GM21619 (cell line): Measurements from ENCODE around the gene PYY.
"Not testable (repeated sequence)": the region's sequence is repeated elsewhere in the genome, so short reads cannot be mapped to it uniquely, and the experiment has no call there.

Experiments
- ATAC-seq: cut with Tn5 transposase; IDR thresholded peaks from one replicate; pipeline ENCODE4 v1.9.1; 2021; ENCODE audit not compliant: unreplicated experiment

PYY gene

DNA sequence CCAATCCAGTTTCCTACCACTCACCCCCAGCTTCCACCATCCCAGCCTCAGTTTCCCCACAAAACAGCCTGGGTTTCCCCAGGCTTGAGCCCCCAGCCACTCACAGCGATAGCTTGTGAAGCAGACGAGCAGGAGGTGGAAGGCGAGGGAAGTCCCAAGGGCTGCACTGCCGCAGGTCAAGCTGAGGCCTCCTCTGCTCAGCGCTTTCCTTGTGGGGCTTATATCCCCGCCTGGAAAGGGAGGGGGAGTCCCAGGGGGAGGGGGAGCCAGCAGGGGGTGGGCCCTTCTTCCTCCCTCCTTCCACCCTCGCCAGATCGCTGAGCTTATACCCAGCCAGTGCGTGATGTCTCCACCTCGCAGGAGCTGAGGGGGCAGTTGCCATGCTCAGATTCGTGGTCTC, at the start of gene PYY:
PYY (minus strand) TSS at position 195 of the 400 bp plus-strand sequence. CDS start 457 bp downstream, outside the sequence.
- no peak for ATAC-seq

DNA sequence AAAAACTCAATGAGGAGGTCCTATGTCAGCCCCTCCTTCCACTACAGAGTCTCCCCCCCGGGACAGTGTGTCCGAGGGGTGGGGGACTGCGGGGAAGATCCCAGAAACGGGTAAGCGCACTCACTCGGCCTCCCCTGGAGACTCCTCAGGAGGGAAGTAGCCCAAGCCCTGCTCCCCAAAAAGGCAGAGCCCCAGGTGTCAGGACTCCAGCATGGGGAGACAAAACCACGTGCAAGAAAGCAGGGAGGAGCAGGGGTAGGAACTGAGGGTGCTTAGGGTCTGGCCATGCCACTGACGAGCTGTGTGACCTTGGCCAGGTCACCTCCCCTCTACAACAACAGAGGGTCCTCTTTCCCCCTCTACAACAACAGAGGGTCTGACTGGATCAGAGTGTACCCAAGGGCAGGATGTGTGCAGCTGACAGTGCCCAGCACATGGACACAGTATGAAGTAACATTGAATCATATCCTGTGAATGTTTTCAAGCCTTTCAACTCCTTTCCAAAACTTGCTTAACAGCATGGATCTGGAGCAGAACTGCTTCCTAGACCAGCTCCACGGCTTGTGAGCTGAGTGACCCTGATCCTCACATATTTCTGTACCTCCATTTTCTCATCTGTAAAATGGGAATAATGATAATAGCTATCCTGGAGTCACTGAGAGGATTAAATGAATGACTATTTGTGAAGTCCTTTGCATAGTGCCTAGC, 48.6 kb upstream of the PYY start:
- ATAC-seq, result no peak

DNA sequence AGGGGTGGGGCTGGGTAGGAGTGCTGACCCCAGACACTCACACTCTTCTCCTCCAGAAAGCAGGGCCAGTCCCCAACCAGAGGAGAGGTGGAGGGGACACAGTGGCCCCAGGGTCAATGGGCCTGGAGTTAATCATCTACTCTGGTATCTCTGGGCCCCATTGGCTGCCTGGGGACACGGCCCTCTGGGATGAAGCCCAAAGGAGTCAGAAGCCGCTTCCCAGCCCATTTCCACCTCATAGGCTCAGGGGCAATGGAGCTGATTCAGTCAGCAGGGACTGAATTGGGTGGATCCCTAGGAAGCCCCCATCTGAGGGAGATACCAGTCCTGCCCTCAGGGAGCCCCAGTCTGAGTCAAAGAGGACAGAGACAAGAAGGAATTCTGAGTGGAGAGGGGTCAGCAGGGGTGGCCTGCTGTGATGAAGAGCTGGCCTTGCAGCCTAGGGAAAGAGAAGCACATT, 47.8 kb upstream of the PYY start:
- no peak for ATAC-seq

DNA sequence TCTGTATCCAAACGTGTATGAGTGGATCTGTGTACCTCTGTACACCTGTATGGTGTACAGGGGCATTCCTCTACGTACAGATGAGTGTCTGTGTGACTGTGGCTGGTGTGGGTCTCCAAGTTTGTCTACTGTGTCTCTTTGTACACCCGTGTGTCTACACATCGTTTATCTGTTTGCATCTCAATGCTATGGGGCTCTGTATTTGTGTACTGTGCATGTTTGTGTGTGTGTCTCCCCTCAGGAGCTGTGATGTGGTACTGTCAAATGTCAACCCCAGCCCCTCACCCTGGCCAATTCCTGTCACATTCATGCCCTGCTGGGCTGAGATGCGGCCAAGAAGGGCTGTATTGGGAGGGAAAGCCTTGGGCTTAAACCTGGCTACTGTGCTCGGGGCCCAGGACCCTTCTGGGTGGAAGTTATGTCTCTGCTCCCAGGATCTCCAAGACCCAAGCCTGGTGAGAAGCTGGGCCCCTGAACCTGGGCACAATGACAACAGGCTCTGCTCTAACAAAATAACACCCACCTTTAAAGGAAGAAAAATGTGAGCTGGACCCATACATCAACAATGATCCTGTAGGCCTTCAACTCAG, 47.2 kb upstream of the PYY start:
- no peak for ATAC-seq

DNA sequence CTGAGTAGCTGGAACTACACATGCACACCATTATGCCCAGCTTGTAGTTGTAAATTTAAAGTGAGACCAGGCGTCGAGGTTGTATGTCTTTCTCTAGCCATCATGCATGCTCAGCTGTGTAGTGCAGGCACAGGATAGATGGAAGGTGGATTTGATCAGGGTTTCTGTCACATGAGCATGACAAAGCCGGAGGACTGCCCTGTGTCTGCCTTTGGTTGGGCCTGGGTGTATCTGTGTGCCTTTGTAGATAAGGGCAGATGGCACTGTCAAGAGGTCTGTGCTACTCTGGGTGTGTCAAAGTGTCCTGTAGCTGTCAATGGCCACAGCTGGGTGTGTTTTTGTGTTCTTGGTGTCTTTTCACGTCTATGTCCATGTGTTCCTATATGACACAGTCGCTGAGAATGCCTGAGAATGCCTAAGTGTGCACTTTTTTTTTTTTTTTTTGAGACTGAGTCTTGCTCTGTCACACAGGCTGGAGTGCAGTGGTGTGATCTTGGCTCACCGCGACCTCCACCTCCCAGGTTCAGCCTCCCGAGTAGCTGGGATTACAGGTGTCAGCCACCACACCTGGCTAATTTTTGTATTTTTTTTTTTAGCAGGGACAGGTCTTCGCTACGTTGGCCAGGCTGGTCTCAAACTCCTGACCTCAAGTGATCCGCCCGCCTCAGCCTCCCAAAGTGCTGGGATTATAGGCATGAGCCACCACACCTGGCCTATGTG, 46.6 kb upstream of the PYY start:
- ATAC-seq, result no peak

DNA sequence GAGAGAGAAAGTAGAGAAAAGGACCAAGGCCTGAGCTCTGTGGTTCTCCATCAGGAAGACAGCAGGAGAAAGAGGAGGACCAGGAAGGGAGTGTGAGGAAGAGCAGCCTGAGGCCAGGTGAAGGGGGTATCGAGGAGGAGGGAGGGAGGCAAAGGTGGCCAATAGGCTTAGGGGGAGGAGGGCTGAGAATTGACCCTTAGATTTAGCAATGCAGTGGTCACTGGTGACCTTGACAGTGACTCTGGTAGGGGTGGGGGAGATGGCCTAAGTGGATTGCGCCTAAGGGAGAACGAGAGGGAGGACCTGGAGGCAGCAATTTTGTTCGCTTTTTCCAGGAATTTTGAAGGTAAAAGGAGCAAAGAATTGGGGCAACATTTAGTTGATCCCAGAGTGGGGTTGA, 45.3 kb upstream of the PYY start:
- no peak for ATAC-seq

DNA sequence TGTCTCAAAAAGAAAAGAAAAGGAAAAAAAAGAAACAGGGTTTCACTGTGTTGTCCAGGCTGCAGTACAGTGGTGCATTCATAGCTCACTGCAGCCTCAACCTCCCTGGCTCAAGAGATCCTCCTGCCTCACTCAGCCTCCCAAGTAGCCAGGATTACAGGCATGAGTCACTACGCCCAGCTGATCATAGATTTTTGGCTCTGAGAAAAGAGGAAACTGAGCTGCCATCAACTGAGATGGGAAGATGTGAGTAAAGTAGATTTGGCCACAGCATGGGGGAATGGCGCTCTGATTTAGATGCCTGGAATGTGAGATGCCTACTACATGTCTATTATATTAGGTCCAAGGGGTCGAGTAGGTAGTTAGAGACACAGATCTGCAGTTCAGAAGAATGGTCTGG, 44.8 kb upstream of the PYY start:
- ATAC-seq, result no peak

DNA sequence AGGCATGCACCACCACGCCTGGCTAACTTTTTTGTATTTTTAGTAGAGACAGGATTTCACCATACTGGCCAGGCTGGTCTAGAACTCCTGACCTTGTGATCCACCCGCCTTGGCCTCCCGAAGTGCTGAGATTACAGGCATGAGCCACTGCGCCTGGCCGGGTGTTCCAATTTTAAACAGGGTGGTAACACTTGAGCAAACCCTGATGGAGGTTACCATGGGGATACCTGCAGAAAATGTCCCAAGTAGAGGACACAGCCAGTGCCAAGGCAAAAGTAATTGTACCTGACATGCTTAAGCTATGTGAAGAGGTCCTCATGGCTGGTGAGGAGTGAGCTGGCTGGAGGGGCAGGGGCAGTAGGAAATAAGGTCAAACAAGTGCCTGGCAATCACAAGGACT, 43.4 kb upstream of the PYY start:
- not testable (repeated sequence) for ATAC-seq

DNA sequence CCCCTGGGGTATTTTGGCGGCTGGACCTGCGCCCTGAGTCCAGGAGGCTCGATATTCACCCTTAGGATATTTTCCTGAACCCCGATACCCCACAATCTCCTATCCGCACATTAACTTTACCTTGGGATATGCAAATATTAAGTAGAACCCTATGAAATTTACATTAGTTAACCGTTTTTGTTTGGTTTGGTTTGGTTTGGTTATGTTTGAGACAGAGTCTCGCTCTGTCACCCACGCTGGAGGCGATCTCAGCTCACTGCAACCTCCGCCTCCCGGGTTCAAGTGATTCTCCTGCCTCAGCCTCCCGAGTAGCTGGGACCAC, 41.4 kb upstream of the PYY start:
- no peak for ATAC-seq

DNA sequence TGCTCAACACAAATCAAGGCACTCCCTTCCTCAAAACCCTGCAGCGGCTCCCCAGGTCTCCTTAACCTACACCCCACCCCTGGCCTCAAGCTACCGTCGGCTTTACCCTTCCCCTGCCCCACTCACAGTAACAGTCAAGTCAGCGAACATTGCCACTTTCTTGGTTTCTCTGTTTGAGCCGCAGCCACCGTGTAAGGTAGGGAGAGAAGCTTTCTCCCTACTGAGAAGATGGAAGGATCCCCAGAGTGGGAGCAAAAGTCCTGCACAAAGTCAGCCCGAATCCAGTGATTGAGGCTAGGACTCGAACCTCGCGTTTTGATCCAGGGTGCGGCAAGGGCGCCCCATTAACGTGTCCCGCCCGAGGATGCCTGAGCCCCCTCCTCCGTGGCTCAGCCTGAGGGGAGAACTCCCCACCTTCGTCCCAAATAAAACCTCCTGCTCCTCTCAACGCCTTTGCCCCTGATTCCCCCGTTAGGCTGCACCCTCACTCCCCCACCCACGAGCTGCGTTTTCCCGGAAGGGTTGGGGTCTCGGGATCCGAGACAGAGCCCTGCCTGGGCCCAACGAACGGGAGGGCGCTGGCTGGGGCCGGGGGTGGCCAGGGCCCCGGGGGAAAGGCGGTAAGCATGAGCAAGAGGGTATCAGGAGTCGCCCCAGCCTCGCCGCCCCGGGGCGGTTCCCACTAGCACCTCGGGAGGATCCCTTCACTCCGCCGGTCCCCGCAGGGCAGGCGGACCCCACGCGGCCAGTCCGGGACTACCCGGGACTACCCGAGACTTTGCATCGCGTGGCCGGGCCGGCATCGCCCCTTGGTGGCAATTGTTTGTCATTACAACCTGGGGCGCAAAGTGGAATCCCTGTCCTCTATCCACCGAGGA, 40.8 kb upstream of the PYY start:
- ATAC-seq, result no peak

DNA sequence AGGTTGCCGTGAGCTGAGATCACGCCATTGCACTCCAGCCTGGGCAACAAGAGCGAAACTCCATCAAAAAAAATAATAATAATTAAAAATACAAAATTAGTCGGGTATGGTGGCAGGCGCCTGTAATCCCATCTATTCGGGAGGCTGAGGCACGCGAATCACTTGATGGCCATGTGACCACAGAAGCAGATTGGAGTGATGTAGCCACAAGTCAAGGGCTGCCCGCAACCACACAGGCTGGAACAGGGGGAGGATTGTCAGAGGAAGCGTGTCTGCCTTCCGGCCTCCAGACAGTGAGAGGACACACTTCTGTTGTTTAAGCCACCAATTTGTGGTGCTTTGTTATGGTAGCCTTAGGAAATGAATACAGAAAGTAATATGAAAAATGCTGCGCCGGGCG, 38.9 kb upstream of the PYY start:
- no peak for ATAC-seq

DNA sequence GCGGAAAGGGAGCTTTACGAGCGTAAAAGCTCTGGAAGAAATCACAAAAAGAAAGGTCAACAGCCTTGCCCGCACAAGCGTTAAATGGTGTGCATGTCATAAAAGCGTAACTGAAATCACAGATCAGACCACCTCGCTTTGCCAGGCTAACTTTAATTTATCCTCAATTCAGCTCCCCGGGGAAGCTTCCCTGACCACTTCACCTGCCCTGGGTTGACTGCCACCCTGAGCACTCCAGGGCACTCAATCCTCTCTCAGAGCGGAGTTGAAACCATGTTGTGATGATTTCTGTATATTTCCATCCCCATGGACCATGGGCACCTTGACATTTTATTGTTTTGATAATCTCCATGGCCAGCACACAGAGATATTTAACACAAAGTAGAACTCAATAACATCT, 34.6 kb upstream of the PYY start:
- no peak for ATAC-seq

DNA sequence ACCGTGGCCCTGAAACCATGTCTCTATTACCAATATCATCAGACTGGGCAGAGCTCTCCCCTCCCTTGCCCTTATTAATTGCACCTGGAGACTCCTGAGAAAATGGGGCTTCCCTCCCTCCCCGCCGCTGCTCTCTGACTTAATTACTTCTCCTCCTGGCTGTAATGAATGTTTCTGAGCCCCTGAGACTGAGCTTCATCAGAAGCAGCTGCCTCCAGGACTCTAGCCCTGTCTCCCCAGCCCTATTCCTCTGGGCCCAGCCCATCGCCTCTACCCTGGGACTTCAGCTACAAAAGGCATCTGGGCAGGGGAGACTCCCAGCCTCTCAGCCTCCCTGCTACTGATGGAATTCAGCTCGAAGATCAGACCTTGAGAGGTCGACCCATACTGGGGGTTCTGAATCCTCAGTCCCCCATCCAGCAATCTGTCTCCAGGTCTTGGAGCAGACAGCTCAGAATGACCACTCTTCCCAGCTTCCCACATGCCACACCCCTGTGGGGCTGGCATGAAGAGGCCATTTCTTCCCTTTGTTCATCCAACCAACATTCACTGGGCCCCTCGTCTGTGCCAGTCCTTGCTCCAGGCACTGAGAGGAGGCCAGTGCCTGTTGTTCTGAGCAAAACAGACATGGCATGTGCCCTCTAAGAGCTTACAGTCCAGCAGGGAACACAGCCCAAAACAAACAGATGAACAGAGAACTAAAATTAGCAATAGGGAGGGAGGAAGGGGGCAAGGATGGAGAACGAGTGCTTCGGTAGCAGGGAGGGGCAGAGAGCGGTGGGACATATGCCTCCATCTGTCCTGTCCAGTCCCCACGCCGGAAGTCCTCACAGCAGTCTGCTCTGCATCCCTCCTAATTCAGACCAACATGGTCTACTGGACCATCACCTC, 33.6 kb upstream of the PYY start:
- no peak for ATAC-seq

DNA sequence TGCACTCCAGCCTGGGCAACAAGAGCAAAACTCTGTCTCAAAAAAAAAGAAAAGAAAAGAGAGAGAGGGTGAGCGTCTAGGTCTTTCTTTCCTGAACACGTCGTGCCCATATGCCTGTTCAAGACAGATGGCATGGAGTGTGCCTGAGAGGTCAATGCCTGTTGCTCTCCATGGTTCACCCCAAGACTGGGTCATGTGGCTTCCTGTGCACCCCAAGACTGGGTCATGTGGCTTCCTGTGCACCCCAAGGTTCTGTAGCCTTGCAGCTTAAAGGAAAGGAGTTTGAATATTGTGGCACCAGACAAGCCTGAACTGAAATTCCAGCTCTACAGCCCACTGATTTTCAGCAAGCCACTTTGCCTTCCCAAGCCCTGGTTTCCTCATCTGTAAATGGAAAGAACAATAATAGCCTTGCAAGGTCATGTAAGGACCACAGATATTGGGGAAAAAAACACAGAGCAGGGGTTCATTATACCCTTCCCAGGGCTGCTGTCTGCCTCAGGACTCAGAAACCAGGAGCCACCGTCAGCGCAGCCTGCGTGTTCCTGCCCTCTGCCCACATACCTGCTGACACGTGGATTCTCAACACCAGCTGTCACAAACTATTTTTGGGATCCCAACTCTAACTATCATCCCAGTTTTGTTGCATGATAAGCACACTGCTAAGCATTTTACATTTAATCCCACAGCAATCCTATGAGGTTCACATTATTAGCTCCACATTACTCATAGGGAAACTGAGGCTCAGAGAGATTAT, 32.7 kb upstream of the PYY start:
- no peak for ATAC-seq

DNA sequence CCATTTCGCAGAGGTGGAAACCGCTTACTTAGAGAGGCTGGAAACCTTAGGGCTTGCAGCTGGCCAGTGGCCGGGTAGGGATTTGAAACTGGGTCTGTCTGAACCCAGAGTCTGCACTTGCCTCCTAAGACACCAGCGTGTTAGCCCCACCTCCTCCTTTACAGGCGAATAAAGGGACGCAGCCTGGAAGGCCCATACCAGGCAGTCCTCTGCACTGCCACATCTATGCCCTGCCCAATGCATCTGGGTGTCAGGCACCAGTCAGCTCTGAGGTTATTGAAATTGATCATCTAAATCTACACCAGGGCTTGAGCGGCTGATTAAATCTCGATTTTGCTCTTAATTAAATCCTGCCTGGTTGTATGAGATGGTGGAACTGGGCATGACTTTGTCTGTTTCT, 30.8 kb upstream of the PYY start:
- no peak for ATAC-seq

DNA sequence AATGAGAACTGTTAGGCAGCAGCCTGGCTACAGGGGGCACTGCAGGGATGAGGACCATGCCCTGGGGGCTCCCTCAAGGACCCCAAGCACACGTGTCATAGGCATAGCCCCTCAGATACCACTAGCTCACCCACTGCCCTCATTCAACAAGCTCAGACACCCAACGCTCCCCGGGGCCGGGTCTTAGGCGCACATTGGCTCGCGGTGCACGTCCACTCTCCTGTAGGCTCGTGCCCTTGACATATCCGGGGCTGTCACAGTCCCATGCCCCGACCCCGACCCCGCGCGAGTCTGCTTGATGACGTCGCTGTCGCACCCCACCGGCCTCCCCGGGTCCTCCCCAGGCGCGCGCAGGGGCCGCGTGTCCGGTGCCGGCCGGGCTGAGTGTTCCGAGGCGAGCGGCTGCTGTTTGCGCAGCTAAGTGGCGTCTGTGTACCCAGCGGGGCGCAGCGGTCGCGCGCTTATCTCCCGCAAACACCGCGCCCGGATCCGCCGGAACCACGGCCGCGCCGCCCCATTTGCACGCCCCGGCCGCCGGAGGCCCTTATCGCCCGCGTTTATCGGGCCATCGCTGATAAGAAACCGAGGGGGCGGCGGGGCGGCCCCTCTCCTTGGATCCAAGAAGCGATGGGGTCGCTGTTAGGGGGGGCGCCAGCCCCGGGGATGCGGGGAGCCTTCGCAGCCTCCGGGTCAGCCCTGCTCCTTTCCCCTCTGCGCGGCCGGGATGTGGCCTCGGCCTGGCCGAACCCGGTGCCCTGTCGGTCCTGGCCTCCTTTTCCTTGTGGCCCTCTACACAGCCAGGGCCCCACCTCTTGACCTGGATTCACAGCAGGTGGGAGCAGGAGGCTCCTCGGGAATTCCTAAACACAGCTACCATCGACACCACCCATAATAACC, 30.0 kb upstream of the PYY start:
- ATAC-seq, result no peak

DNA sequence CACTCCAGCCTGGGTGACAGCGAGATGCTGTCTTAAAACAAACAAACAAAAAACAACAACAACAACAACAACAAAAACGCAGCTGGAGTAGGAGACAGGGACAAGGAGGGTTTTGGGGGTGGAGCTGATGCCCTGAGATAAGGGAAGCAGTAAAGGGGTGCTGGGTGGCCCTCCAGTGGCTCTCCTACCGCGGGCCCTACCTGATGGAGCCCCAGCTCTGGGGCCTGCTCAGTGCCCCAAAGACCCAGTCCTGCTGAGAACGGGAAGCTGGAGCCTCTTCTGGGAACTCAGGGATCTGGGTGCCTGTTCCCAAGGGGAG, 29.4 kb upstream of the PYY start:
- no peak for ATAC-seq

DNA sequence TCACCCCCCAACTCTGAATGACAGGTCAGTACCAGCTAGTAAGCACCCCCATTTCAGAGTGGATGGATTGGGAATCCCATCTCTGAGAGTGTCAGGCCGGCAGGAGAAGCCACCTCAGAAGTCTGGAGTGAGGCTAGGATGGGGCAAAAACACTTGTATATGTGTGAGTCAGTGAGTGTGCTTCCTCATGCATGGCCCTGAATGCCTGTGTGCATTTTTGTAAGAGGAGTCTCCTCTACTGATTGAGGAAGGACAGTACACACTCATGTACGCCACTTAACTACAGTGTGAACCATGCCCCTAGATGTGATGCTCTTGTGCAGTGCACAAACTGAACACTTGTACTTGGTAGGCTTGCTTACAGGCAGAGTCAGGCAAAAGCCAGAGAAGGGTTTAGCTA, 28.4 kb upstream of the PYY start:
- ATAC-seq, result no peak

DNA sequence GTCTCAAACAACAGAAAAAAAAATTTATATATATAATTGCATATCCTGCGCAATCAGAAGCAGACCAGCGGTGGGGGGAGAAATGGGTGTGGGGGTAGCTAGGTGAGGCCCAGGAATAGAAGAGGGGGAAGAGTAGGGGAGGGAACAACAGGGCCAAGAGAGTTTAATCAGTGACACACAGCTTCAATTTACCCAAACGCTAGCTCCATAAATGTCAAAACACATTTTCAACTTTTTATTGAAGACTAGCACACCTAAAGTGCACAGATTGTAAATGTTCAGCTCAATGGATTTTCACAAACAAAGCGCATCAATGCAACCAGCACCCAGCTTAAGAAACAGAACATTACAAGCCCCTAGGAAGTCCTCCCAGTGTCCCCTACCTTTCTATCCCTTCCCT, 25.9 kb upstream of the PYY start:
- no peak for ATAC-seq
